HFFc6 (cell line): ENCODE measurements around the gene GINS3. TPM values are rescaled to one million over a fixed set of nuclear protein-coding genes. Genes with fewer than 3 reads are reported as not detected.

Source experiments
- DNase-seq: peaks from one replicate; pipeline ENCODE4 v3.0.0-alpha.2; 2018
- H3K27ac Mint-ChIP-seq: 2 replicates; pipeline ENCODE4 v1.8.0; 2020; ENCODE audit warnings: mild to moderate bottlenecking, mixed read lengths
- H3K27me3 Mint-ChIP-seq: 2 replicates; pipeline ENCODE4 v1.8.0; 2021; ENCODE audit warnings: mild to moderate bottlenecking, moderate library complexity, mixed read lengths; ENCODE audit not compliant: insufficient read depth
- H3K36me3 Mint-ChIP-seq: 2 replicates; pipeline ENCODE4 v1.8.0; 2021; ENCODE audit warnings: low read depth, mixed read lengths
- H3K4me1 Mint-ChIP-seq: 2 replicates; pipeline ENCODE4 v1.8.0; 2020; ENCODE audit warnings: low read depth, mixed read lengths
- H3K4me3 Mint-ChIP-seq: 2 replicates; pipeline ENCODE4 v1.8.0; 2020; ENCODE audit warnings: mild to moderate bottlenecking, moderate library complexity, mixed read lengths
- H3K9me3 Mint-ChIP-seq: 2 replicates; pipeline ENCODE4 v1.8.0; 2020; ENCODE audit warnings: mild to moderate bottlenecking, mixed read lengths
- total RNA-seq, 6 experiments: library from RNA; stranded (reverse); fragmentation: NEBNext Ultra II Directional; extraction: Animal tissue kit (Norgen Biotek cat#: 25700); gene quantifications; 2 replicates in 1 of 6; 3 replicates in 5 of 6; pipeline ENCODE4 v1.2.3, GENCODE V29; 2021
- TF ChIP-seq, protein P1 (sequence below): fragments of 200-600 bp; sonication (generic); IDR thresholded peaks from 2 replicates; pipeline ENCODE4 v1.5.0; 2021; ENCODE audit warnings: antibody characterized with exemption, mild to moderate bottlenecking

The GINS3 gene
- total RNA-seq, 6 experiments from 2014 or later = 3.0 to 6.4 (median 5.9) TPM

DNA sequence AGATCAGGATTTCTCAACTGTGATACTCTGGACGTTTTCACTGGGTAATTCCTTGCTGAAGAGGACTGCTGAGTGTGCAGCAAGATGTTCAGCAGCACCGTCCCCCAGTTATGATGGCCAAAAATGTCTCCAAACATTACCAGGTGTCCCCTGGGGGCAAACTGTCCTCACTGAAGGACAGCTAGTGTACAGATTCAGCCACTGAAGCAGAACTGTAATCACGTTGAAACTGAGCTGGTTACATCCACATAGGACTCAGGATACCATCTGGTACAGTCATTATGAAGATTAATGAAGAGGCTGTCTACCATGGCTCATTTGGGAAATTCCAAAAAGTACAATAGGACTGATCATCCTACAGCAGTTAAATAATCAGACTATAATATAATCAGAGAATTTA, 43.3 kb upstream of the GINS3 start:
- H3K27ac Mint-ChIP-seq = no peak overlapping the region
- TF ChIP-seq, protein P1, sequence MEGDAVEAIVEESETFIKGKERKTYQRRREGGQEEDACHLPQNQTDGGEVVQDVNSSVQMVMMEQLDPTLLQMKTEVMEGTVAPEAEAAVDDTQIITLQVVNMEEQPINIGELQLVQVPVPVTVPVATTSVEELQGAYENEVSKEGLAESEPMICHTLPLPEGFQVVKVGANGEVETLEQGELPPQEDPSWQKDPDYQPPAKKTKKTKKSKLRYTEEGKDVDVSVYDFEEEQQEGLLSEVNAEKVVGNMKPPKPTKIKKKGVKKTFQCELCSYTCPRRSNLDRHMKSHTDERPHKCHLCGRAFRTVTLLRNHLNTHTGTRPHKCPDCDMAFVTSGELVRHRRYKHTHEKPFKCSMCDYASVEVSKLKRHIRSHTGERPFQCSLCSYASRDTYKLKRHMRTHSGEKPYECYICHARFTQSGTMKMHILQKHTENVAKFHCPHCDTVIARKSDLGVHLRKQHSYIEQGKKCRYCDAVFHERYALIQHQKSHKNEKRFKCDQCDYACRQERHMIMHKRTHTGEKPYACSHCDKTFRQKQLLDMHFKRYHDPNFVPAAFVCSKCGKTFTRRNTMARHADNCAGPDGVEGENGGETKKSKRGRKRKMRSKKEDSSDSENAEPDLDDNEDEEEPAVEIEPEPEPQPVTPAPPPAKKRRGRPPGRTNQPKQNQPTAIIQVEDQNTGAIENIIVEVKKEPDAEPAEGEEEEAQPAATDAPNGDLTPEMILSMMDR = no peak
- no peak overlapping the region for H3K4me3 Mint-ChIP-seq
- peaks cover 10% of the 10 kb centered on the region; the same call in 1 of the 2 replicates for H3K4me1 Mint-ChIP-seq
- peaks cover 18% of the 10 kb centered on the region for H3K27me3 Mint-ChIP-seq
- H3K36me3 Mint-ChIP-seq = no peaks in the 10 kb centered on the region
- peaks cover 6% of the 10 kb centered on the region; the same call in 1 of the 2 replicates for H3K9me3 Mint-ChIP-seq
- DNase-seq = no peak

GRCh38 chr16:58352690-58353089, 39.6 kb upstream of the GINS3 start:
- TF ChIP-seq, protein P1 = no peak
- Mint-ChIP-seq H3K4me1 (peaks cover 10% of the 10 kb centered on the region; the same call in 1 of the 2 replicates), H3K4me3 (no peak overlapping the region), H3K9me3 (peaks cover 6% of the 10 kb centered on the region; the same call in 1 of the 2 replicates), H3K27ac (no peak overlapping the region), H3K27me3 (peaks cover 20% of the 10 kb centered on the region), H3K36me3 (no peaks in the 10 kb centered on the region)
- DNase-seq = no peak

DNA sequence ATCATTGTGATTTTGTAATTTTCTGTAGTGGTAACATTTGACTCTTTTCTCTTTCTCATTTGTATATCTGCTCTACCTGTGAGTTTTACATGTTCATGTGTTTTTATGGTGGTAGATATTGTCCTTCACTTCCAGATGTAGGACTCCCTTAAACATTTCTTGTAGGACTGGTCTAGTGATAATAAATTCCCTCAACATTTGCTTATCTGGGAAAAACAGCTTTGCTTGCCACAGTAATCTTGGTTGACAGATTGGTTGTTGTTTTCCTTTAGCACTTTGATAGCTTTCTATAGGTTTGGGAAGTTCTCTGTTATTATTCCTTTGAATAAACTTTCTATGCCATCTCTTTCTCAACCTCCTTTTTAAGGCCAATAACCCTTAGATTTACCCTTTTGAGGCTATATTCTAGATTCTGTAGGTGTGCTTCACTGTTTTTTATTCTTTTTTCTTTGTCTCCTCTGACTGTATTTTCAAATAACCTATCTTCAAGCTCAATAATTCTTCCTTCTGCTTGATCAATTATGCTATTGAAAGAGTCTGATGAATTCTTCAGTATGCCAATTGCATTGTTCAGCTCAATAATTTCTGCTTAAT, 32.1 kb upstream of the GINS3 start:
- no peaks in the 10 kb centered on the region for H3K4me1 Mint-ChIP-seq
- peaks cover 31% of the 10 kb centered on the region for H3K9me3 Mint-ChIP-seq
- no peak overlapping the region for H3K4me3 Mint-ChIP-seq
- H3K27ac Mint-ChIP-seq = no peak overlapping the region
- H3K27me3 Mint-ChIP-seq = peaks cover 16% of the 10 kb centered on the region
- no peak for DNase-seq
- TF ChIP-seq, protein P1 = no peak
- no peaks in the 10 kb centered on the region for H3K36me3 Mint-ChIP-seq

DNA sequence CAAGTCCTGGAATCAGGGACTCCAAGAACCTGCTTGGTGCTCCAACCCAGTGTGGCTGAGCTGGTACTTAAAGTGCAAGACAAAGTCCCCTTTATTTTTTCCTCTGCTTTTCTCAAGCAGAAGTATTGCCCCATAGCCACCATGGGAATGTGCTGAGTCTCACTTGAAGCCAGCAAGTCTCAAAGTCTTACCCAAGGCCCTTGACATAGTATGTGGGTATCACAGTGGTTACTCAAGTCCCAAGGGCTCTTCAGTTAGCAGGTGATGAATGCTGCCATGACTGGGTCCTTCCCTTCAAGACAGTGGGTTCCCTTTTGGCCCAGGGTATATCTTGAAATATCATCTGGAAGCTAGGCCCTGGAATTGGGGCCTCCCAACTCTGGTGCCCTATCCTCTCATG, 30.5 kb upstream of the GINS3 start:
- TF ChIP-seq, protein P1 = no peak
- Mint-ChIP-seq H3K4me3 (no peak overlapping the region), H3K9me3 (peaks cover 31% of the 10 kb centered on the region)

DNA sequence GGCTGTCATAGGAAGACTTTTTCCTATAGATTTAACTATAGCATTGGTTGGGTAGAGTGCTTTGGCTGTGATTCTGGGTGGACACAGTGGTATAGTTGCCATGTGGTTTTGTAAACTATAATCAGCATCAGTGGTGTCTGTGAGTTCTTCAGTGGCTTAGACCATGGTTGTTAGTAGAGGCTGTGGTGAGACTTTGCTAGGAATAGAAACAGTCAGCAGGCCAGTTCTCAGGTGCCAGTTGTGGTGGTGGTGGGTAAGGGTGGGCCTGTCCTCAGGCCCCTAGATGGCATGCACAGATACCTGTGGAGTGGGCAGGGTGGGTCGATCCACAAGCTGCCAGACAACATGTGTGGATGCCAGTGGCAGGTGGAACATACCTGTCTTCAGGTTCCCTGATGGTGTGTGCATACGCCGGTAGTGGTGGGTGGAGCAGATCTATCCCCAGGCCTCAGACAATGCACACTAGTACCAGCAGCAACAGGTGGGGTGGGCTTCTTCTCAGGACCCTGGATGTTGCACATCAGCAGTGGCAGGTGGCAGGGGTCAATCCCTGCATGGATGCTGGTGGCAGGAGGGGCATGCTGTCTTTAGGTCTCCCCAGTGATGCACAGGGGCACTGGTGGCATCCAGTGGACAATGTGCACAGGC, 28.4 kb upstream of the GINS3 start:
- H3K9me3 Mint-ChIP-seq = peaks cover 24% of the 10 kb centered on the region
- peaks cover 21% of the 10 kb centered on the region for H3K27me3 Mint-ChIP-seq
- H3K4me1 Mint-ChIP-seq = peaks cover 8% of the 10 kb centered on the region
- no peak overlapping the region for H3K27ac Mint-ChIP-seq
- no peak overlapping the region for H3K4me3 Mint-ChIP-seq
- H3K36me3 Mint-ChIP-seq = no peaks in the 10 kb centered on the region
- TF ChIP-seq, protein P1 = no peak
- DNase-seq = no peak

More for the DNA sequence above, 30.5 kb upstream of the GINS3 start:
- Mint-ChIP-seq H3K36me3 (no peaks in the 10 kb centered on the region), H3K27me3 (peaks cover 17% of the 10 kb centered on the region), H3K27ac (no peak overlapping the region), H3K4me1 (peaks cover 8% of the 10 kb centered on the region)
- DNase-seq = no peak
